NOMO-1 treated with dmso at 0.1 percent for 144 hours (cell line): ENCODE measurements around the gene HIVEP2.

Experiments used
- DNase-seq: peaks from one replicate; lab custom pipeline; 2025; ENCODE audit not compliant: unreplicated experiment; lab: John Stamatoyannopoulos, UW

Gene HIVEP2

GRCh38 chr6:142945446-142946180, 637 bp upstream of the HIVEP2 start:
- no peak for DNase-seq

- no peak for DNase-seq
Observed at GRCh38 chr6:142944124-142945048, 590 bp downstream of the HIVEP2 start.

DNA sequence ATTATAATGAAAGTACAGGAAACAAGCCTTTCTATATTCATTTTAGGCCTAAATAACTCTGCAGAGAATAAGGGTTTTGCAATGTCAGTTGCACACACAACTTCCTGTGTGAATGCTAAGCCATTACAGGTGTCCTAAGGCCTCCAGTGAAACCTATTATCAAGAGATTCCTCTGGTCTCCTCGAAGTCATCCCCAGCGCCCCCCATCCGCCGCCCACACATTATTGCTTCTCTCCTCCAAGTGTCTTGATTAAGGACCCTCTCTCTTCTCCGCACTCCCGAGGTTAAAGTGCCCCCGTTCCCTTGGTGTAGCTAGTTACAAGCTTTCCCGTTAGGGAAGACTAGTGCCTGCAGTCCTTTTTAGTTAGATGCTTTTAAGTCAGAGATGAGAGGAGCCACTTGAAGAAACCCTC, 1.3 kb downstream of the HIVEP2 start:
- no peak for DNase-seq

DNA sequence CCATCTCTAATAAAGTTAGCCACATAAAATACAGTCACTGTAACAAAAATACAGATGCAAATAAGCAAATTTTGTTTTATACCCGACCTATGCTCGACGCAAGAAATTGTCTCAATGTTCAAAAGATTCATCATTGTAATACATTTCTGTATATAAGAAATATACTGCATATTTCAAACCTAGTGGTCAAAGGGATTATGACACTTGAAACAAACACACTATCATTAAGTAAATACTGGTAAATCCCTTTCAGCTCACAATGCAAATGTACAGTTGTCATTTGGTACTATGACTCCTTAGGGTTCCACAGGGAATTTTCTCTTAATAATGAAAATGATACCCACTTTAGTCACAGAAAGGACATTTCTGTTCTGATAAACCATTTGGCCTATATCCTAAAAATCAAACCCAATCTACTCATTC, 2.2 kb downstream of the HIVEP2 start:
- DNase-seq = no peak

GRCh38 chr6:142942238-142942637, 2.7 kb downstream of the HIVEP2 start:
- no peak for DNase-seq

- DNase-seq = no peak
Observed at GRCh38 chr6:142941018-142941417, 4.0 kb downstream of the HIVEP2 start.

DNA sequence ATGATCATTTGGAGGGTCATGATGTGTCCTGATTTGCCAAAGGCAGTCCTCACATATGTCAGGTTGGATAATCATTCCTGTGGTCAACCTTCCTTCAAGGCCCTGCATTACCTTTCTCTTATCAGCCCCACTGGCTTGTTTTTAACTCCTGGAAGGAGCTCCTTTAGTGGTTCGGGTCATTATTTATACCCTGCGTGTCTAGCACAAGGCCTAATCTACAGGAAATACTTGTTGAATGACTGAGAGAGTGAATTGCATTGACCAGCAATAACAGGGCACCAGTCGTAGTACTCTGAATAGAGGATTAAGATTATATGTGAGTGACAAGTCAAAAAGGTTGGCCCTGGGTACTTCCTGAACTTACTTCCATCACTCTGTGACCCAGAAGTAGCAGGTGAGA, 4.5 kb downstream of the HIVEP2 start:
- no peak for DNase-seq

DNA sequence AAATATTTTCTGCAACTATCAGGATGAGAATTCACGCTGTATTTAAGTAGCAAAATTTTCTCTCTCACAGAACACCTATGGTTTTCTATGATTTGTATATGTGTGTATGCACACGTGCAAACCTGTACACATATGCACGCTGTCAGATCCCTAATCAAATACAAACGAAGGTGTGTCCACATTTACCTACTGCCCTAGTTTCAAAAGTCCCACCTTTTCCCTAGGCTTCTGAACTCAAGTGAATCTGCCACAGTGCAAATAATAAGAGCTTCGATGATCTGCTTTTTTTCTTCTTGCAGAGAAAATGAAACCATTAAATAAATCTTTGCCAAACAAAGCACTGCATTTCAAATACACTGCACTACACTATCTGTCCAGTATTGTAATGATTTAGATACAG, 6.5 kb downstream of the HIVEP2 start:
- DNase-seq = no peak

DNA sequence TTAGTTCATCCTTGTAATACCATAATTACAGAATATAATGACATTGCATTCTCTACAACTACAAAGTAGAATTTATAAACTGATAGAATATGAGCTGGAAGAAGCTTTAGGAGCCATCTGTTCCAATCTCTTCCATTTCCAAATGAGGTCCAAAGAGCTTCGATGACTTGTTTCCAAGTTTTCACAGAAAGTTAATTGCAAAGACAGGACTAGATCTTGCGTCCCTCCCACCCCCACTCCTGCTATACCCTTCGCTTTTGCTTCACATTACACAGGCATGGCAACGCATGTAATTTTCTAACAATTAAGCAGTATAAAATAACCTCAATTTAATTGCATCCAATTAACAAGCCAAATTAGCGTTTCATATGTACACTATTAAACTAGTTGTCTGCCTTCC, 7.0 kb downstream of the HIVEP2 start:
- no peak for DNase-seq

- DNase-seq = no peak
Observed at GRCh38 chr6:142935553-142936517, 9.1 kb downstream of the HIVEP2 start.

GRCh38 chr6:142934599-142934998, 10.4 kb downstream of the HIVEP2 start:
- DNase-seq = no peak

GRCh38 chr6:142934106-142934505, 10.9 kb downstream of the HIVEP2 start:
- DNase-seq = no peak

DNA sequence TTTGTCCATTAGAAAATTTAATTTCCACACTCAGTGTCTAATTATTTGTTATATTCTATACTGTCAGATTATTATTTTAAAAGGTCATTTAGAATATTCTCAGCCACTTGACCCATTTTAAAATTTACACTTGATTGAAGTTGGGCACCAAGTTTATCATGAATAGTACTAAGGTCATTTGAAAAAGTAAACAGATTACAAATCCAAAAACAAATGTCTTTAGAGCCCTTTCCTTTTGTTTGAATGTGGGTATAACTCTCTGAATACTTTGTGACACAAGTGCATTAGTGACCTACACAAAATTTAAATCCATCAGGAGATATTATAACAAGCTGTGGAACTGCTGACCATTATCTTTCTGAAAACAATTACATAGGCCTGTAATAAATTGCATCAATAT, 11.3 kb downstream of the HIVEP2 start:
- no peak for DNase-seq

- no peak for DNase-seq
Observed at GRCh38 chr6:142932889-142933288, 12.1 kb downstream of the HIVEP2 start.

GRCh38 chr6:142929751-142930358, 15.1 kb downstream of the HIVEP2 start:
- no peak for DNase-seq

DNA sequence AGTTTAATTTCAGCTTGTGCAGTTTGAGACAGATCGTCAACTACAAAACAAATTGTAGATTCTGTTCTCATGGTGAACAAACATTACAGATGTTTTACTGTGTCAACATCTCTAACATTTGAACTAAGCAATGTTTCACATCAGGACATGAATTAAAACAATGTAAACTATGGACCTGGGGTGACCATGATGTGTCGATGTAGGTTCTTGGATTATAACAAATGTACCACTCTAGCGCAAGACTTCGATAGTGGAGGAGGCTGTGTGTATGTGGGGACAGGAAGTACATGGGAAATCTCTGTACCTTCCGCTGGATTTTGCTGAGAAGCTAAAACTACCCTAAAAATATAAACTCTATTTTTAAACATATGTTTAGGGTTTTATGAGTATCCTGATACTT, 17.1 kb downstream of the HIVEP2 start:
- no peak for DNase-seq

DNA sequence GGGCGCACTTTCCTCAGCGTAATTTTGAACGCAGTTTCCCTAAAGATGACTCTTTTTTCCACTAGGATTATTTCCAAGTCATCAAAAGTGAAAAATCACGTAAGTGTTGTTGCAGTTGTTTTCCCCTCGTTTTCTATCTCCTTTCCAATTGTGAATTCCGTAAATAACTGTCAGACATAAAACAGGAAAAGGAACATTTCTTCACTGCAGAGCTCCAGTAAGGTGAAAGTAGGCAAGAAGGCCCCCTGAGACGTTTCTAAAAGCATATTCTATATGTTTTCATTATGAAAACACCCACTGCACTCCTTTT, 17.8 kb downstream of the HIVEP2 start:
- DNase-seq = no peak

- DNase-seq = no peak
Observed at GRCh38 chr6:142926494-142927270, 18.3 kb downstream of the HIVEP2 start.

- DNase-seq = no peak
Observed at GRCh38 chr6:142926177-142926493, 18.8 kb downstream of the HIVEP2 start.

- no peak for DNase-seq
Observed at GRCh38 chr6:142925575-142926110, 19.3 kb downstream of the HIVEP2 start.
